ENCODE measurements around the gene ANKRD44. TPM values are rescaled to one million over a fixed set of nuclear protein-coding genes. Genes with fewer than 3 reads are reported as not detected.

ANKRD44 gene
- total RNA-seq, 1 donor from 2014 or later = 3.4 TPM

- Histone ChIP-seq H3K9me3 (ENCODE audit: low read depth) (no peaks in the 10 kb centered on the region), H3K9ac (no peak overlapping the region), H3K4me3 (no peak overlapping the region), H3F3A (ENCODE audit: low read depth) (peaks cover 11% of the 10 kb centered on the region), H2AFZ (replicated peaks) (no peak overlapping the region), H3K36me3 (no peaks in the 10 kb centered on the region), H3K4me1 (peaks cover 10% of the 10 kb centered on the region), H4K20me1 (ENCODE audit: low read depth) (no peaks in the 10 kb centered on the region), H3K27ac (no peak overlapping the region), H3K4me2 (no peak overlapping the region), H3K27me3 (no peaks in the 10 kb centered on the region), H3K79me2 (ENCODE audit: low read depth) (no peaks in the 10 kb centered on the region)
- no peak for TF ChIP-seq EZH2phosphoT487 (IDR thresholded peaks at IDR 0.05)
- TF ChIP-seq CTCF (IDR thresholded peaks at IDR 0.05) = no peak
- TF ChIP-seq EZH2 (IDR thresholded peaks at IDR 0.05) = no peak
- Mint-ChIP-seq H3K27ac (no peak overlapping the region), H3K36me3 (no peaks in the 10 kb centered on the region), H3K9me3 (no peaks in the 10 kb centered on the region), H3K27me3 (ENCODE audit: insufficient read depth, low read depth) (peaks cover 4% of the 10 kb centered on the region), H3K4me3 (no peak overlapping the region), H3K4me1 (peaks cover 10% of the 10 kb centered on the region)
- no peak for DNase-seq (ENCODE audit: low spot score)
Observed at GRCh38 chr2:197238043-197238365, 72.6 kb downstream of the ANKRD44 start.

GRCh38 chr2:197237291-197238042 is 73.1 kb downstream of the ANKRD44 start:
- no peak overlapping the region for H3K9ac ChIP-seq
- H2AFZ ChIP-seq (replicated peaks) = no peak overlapping the region
- H3K4me3 ChIP-seq = no peak overlapping the region
- no peak overlapping the region for H3K27ac ChIP-seq
- no peaks in the 10 kb centered on the region for H4K20me1 ChIP-seq (ENCODE audit: low read depth)
- Mint-ChIP-seq H3K4me1 (peaks cover 16% of the 10 kb centered on the region), H3K4me3 (no peak overlapping the region), H3K36me3 (no peaks in the 10 kb centered on the region), H3K27ac (no peak overlapping the region), H3K9me3 (no peaks in the 10 kb centered on the region), H3K27me3 (ENCODE audit: insufficient read depth, low read depth) (peaks cover 4% of the 10 kb centered on the region)
- TF ChIP-seq CTCF (IDR thresholded peaks at IDR 0.05) (no peak), EZH2 (IDR thresholded peaks at IDR 0.05) (no peak), EZH2phosphoT487 (IDR thresholded peaks at IDR 0.05) (no peak)
- H3K4me1 ChIP-seq = peaks cover 10% of the 10 kb centered on the region
- H3F3A ChIP-seq (ENCODE audit: low read depth) = peaks cover 11% of the 10 kb centered on the region
- no peaks in the 10 kb centered on the region for H3K79me2 ChIP-seq (ENCODE audit: low read depth)
- no peaks in the 10 kb centered on the region for H3K27me3 ChIP-seq
- H3K9me3 ChIP-seq (ENCODE audit: low read depth) = no peaks in the 10 kb centered on the region
- no peaks in the 10 kb centered on the region for H3K36me3 ChIP-seq
- no peak overlapping the region for H3K4me2 ChIP-seq
- no peak for DNase-seq (ENCODE audit: low spot score)

- Histone ChIP-seq H3K79me2 (ENCODE audit: low read depth) (no peaks in the 10 kb centered on the region), H3K9ac (no peak overlapping the region), H3K4me1 (peaks cover 10% of the 10 kb centered on the region), H3K27ac (no peak overlapping the region), H3K4me3 (no peak overlapping the region), H3K27me3 (no peaks in the 10 kb centered on the region), H3K9me3 (ENCODE audit: low read depth) (no peaks in the 10 kb centered on the region), H2AFZ (replicated peaks) (no peak overlapping the region), H3K4me2 (no peak overlapping the region), H4K20me1 (ENCODE audit: low read depth) (no peaks in the 10 kb centered on the region), H3K36me3 (no peaks in the 10 kb centered on the region), H3F3A (ENCODE audit: low read depth) (peaks cover 11% of the 10 kb centered on the region)
- Mint-ChIP-seq H3K9me3 (no peaks in the 10 kb centered on the region), H3K4me1 (peaks cover 17% of the 10 kb centered on the region), H3K27ac (no peak overlapping the region), H3K36me3 (no peaks in the 10 kb centered on the region), H3K4me3 (no peak overlapping the region), H3K27me3 (ENCODE audit: insufficient read depth, low read depth) (peaks cover 4% of the 10 kb centered on the region)
- no peak for TF ChIP-seq CTCF (IDR thresholded peaks at IDR 0.05)
- no peak for TF ChIP-seq EZH2 (IDR thresholded peaks at IDR 0.05)
- TF ChIP-seq EZH2phosphoT487 (IDR thresholded peaks at IDR 0.05) = no peak
- DNase-seq (ENCODE audit: low spot score) = no peak
Observed at GRCh38 chr2:197236816-197237215, 73.8 kb downstream of the ANKRD44 start.
